Loucy (cell line): ENCODE results near the gene MRPL16.

Experiments used
- H2AFZ ChIP-seq: fragments of 200-600 bp; sonication (generic); 2 replicates; pipeline ENCODE4 v1.6.0; 2016; ENCODE audit warnings: antibody characterized with exemption, mild to moderate bottlenecking, low read length, moderate library complexity
- H3F3A ChIP-seq: fragments of 200-600 bp; 2 replicates; pipeline ENCODE4 v1.6.0; 2016; ENCODE audit warnings: antibody characterized with exemption, low read depth, mild to moderate bottlenecking
- H3K27me3 ChIP-seq: fragments of 200-600 bp; sonication (generic); 2 replicates; pipeline ENCODE4 v1.6.1; 2014; ENCODE audit warnings: low read length, mild to moderate bottlenecking; ENCODE audit not compliant: insufficient read depth, poor library complexity, severe bottlenecking
- H3K36me3 ChIP-seq: fragments of 200-600 bp; sonication (generic); 2 replicates; pipeline ENCODE4 v1.6.1; 2016; ENCODE audit warnings: low read length; ENCODE audit not compliant: insufficient read depth
- H3K4me1 ChIP-seq: fragments of 200-600 bp; sonication (generic); 2 replicates; pipeline ENCODE4 v1.5.1; 2014; ENCODE audit warnings: low read length, mild to moderate bottlenecking; ENCODE audit not compliant: insufficient read depth, poor library complexity, severe bottlenecking
- H3K4me2 ChIP-seq: fragments of 200-600 bp; sonication (generic); 2 replicates; pipeline ENCODE4 v1.6.0; 2014; ENCODE audit warnings: antibody characterized with exemption, low read length, low read depth, mild to moderate bottlenecking; ENCODE audit not compliant: poor library complexity, severe bottlenecking
- H3K4me3 ChIP-seq: fragments of 200-600 bp; sonication (generic); 2 replicates; pipeline ENCODE4 v1.5.1; 2014; ENCODE audit warnings: low read length, mild to moderate bottlenecking, mixed read lengths; ENCODE audit not compliant: poor library complexity, severe bottlenecking
- H3K79me2 ChIP-seq: fragments of 200-600 bp; sonication (generic); 2 replicates; pipeline ENCODE4 v1.6.1; 2014; ENCODE audit warnings: low read length; ENCODE audit not compliant: insufficient read depth
- H3K9ac ChIP-seq: fragments of 200-600 bp; sonication (generic); 2 replicates; pipeline ENCODE4 v1.6.0; 2014; ENCODE audit warnings: mild to moderate bottlenecking, low read depth, low read length, moderate library complexity; ENCODE audit not compliant: poor library complexity, severe bottlenecking
- H3K9me2 ChIP-seq: fragments of 200-600 bp; sonication (generic); replicated peaks from 2 replicates; pipeline ENCODE4 v1.6.1; 2016; ENCODE audit warnings: low read depth, low read length, mixed read lengths
- H3K9me3 ChIP-seq: fragments of 200-600 bp; sonication (generic); 2 replicates; pipeline ENCODE4 v1.6.1; 2014; ENCODE audit warnings: mild to moderate bottlenecking, antibody characterized with exemption, low read length, low read depth; ENCODE audit not compliant: insufficient read depth
- H4K20me1 ChIP-seq: fragments of 200-600 bp; sonication (generic); 2 replicates; pipeline ENCODE4 v1.6.0; 2014; ENCODE audit warnings: antibody characterized with exemption, low read length, mild to moderate bottlenecking; ENCODE audit not compliant: insufficient read depth, poor library complexity, severe bottlenecking
- EZH2phosphoT487 ChIP-seq: fragments of 200-600 bp; IDR thresholded peaks from 2 replicates; pipeline ENCODE4 v1.6.1; 2018; ENCODE audit warnings: antibody characterized with exemption, mild to moderate bottlenecking, moderate library complexity, borderline replicate concordance
- TF ChIP-seq, protein P1 (sequence below): fragments of 200-600 bp; sonication (generic); conservative IDR thresholded peaks from 2 replicates; pipeline ENCODE4 v1.5.1; 2014; ENCODE audit warnings: mild to moderate bottlenecking, antibody characterized with exemption, low read length

The MRPL16 gene

DNA sequence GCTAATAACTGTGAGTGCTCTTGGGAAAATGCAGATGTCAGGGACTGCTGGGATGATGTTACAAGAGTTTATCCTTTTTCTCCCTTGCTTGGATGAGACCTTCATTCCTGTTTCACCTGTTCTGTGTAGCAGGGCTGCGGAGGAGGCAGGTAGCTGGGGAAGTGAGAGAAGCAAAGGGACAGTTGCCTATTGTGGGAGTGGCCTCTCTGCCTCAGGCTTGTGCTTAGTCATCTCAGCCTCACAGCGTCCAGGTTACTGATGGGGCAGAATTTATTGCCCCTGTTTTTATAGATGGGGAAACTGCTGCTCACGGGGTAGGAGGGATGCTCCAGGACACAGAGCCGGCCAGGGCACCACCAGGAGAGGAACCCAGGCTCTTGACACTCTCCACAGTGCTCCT, 53.7 kb downstream of the MRPL16 start:
- peak overlapping the region; percentile 85 for H3K4me3 ChIP-seq

DNA sequence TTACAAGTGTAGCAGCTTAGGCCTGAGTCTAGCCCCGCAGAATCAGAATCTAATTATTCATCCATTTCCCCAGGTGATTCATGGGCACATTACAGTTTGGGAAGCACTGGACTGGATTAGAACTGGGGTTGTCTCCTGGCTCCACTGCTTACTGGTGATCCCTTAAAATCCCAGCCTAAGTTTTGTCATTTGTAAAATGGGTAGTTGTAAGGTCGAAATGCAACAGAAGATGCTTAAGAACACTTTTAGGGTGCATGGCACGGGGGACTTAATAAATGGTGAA, 54.1 kb downstream of the MRPL16 start:
- no peaks in the 10 kb centered on the region for H3K36me3 ChIP-seq
- peaks cover 3% of the 10 kb centered on the region for H4K20me1 ChIP-seq
- no peak overlapping the region for H2AFZ ChIP-seq
- H3K9me2 ChIP-seq = no peaks in the 10 kb centered on the region
- no peaks in the 10 kb centered on the region for H3K27me3 ChIP-seq
- H3F3A ChIP-seq = no peaks in the 10 kb centered on the region
- H3K4me2 ChIP-seq = peak overlapping the region; percentile 84
- no peaks in the 10 kb centered on the region; the same call in 1 of the 2 replicates for H3K79me2 ChIP-seq
- TF ChIP-seq, protein P1, sequence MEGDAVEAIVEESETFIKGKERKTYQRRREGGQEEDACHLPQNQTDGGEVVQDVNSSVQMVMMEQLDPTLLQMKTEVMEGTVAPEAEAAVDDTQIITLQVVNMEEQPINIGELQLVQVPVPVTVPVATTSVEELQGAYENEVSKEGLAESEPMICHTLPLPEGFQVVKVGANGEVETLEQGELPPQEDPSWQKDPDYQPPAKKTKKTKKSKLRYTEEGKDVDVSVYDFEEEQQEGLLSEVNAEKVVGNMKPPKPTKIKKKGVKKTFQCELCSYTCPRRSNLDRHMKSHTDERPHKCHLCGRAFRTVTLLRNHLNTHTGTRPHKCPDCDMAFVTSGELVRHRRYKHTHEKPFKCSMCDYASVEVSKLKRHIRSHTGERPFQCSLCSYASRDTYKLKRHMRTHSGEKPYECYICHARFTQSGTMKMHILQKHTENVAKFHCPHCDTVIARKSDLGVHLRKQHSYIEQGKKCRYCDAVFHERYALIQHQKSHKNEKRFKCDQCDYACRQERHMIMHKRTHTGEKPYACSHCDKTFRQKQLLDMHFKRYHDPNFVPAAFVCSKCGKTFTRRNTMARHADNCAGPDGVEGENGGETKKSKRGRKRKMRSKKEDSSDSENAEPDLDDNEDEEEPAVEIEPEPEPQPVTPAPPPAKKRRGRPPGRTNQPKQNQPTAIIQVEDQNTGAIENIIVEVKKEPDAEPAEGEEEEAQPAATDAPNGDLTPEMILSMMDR = no peak
- TF ChIP-seq EZH2phosphoT487 = no peak
- peak overlapping the region; percentile 20 for H3K9ac ChIP-seq
- H3K4me3 ChIP-seq = peak overlapping the region; percentile 85
- no peaks in the 10 kb centered on the region for H3K9me3 ChIP-seq
- peaks cover 22% of the 10 kb centered on the region for H3K4me1 ChIP-seq

More for the DNA sequence above, 53.7 kb downstream of the MRPL16 start:
- Histone ChIP-seq H4K20me1 (peaks cover 3% of the 10 kb centered on the region), H3K4me1 (peaks cover 22% of the 10 kb centered on the region), H3K36me3 (no peaks in the 10 kb centered on the region), H3K9me2 (no peaks in the 10 kb centered on the region), H3K9me3 (no peaks in the 10 kb centered on the region), H3K9ac (peak overlapping the region; percentile 20), H3K4me2 (peak overlapping the region; percentile 84), H3K27me3 (no peaks in the 10 kb centered on the region), H3F3A (no peaks in the 10 kb centered on the region), H2AFZ (no peak overlapping the region), H3K79me2 (no peaks in the 10 kb centered on the region; the same call in 1 of the 2 replicates)
- no peak for TF ChIP-seq EZH2phosphoT487
- TF ChIP-seq, protein P1 = no peak
